Measurements from ENCODE around the gene SRPRA.

Gene SRPRA

DNA sequence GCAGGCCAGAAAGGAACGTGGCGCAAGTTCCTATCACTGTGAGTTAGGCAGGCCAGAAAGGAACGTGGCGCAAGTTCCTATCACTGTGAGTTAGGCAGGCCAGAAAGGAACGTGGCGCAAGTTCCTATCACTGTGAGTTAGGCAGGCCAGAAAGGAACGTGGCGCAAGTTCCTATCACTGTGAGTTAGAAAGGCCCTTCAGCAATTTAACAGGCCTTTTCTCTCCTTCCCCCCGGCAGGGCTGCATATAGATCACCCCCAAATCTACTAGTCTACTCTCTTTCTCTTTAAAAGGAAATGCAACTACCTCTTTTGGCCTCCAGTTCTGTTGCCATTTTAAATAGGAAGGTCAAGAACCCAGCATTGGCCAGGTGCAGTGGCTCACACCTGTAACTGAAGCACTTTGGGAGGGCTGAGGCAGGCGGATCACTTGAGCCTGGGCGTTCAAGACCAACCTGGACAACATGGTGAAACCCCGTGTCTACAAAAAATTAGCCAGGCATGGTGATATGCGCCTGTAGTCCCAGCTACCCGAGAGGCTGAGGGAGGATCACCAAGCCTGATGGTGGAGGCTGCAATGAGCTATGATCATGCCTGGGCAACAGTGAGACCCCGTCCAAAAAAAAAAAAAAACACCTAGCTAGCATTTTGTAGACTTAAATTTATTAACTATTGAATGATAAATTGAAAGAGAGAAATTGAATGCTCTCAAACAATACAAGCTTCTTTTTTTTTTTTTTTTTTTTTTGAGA lies 42.2 kb downstream of the SRPRA start:
- DNase-seq = no peak

DNA sequence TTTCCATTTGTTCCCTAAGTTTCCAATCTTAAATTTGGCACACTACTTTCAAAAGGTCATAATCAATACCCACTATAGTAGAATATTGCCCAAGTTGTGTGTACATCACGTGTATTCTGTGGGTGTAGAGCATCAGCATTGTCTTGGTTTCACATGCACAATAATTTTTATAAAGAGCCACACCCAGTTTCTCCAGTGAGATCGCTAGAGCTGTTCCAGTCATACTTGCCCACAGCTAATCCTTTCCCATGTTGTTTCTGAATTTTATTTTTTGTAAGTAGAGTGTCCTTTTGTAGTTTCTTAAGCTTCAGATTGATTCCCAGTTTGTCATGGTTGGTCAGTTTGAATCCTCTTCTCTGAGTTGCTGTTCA lies 43.4 kb downstream of the SRPRA start:
- DNase-seq = no peak

DNA sequence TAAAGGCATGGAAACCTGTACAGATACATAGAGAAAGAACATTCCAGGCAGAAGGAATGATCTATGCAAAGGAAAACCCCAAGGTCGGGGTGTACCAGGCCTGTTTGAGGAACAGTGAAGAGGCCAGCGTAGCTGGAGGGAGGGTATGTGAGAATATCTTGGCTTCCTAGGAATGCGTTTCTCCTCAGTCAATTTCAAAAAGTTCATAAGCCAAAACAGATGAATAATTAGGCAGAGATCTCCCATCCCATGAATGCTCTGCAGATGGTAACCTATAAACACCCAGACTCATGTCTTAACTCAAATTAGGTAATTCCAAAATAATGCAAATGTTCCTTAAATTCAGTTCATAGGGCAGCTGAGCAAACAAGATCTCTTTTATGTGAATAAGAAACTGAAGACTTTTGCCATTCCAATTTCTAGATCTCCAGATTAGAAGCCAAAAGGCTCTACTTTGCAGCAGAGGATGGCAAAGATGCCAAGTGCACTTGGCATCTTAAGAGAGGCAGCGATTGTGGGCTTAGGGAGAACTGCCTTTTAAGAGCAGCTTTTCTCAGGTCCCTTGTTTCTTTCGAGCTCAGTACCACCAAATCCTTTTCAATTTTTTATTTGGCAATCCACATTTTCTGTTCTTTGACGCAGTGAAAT lies 43.9 kb downstream of the SRPRA start:
- DNase-seq = no peak

DNA sequence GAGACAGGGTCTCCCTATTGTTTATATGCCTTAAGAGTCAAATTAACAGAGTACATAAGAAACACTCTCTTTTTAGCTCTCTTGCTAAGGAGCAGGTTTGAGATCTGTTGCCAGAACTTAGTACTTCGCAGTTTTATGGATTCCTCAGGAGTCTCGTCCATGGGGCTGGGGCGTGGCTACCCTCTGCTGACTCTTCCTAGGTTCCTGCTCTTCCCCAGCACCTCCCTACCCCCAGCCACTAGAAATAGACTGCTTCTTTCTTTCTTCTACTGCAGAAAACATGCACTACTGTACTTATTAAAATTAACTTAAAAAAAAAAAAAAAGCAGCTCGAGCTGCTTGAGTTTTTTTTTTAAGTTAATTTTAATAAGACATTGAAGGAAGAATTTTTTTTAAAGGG lies 49.1 kb downstream of the SRPRA start:
- no peak for DNase-seq

DNA sequence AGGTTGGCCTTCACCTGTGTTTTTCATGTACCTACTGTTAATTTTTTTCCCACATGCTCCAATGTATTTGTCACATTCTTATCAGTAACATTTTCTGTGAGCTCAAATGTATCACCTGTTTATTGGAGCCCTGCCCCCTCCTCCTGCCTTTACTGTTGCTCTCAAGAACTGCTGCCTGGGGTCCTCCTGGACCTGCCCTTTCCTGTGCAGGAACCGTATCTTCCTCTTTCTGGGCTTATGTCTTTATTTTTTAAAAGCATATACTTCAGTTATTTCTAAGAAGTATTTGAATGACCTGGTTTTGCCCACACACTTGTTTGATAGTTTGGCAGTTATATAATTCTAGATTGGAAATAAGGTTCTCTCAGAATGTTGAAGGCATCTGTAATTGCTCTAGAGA lies 51.2 kb downstream of the SRPRA start:
- DNase-seq = no peak

DNA sequence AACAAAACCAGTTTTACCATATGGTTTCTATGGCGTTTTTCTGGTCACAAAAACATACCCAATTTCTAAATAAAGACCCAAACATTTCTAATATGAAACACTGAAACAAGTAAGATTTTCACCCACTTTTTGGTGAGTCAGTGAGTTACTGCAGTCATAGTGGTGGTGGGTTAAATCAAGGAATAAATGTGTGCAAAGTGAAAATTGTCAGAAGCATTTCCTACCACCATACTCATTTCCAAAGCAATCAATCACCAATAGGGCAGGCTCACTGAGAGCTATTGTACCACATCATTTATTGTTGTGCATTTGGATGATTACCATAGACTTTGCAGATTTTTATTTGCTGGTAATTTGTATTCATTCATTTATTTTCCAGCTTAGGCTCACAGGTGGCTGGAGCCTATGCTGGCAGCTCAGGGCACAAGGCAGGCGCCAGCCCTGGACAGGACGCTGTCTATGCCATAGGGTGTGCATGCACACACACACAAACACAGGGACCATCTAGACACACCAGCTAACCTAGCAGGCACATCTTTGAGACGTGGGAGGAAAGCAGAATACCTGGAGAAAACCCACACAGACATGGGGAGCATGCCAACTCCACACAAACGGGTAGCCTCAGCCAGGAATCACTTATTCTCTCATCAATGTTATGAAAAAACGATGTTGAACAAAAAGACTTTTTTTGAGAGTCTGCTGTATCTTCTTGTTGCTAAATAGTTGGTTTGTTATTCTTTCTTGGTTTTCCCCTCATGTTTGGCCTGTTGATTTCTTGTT lies 52.0 kb downstream of the SRPRA start:
- DNase-seq = no peak

DNA sequence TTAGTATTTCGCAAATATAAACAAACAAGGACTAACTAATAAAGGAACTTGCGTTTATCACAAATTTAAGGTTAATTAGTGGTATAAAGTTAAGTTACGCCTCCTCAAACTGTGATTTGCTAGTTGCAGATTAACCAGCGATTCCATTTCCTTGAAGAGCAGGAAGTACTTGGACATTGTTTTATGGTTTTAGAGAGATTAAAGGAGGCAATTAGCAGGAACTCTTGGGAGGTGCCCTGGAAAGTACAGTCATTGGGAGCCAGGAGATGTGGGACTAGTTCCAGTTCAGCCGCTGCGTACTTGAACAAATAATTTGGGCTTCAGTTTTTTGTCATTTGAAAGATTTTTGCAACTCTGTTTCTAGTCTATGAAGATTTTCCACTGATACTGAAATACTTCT lies 53.9 kb downstream of the SRPRA start:
- no peak for DNase-seq

DNA sequence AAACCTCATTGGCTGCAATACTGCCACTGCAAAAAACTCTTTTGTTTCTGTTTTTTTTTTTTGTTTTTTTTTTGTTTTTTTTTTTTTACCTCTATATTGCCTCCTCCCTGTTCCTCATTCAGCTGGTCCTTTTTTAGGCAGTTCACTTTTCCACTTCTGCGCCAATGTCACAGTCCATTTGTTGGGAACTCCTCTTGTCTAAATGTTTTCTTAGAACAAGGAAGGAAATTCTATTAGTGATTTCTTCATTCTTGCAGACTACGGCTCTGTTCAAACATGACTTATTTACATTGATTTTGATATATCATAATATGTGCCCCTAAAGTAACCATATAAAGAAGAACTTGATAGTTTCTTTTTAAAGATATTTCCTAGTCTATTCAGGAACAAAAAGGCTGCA lies 54.3 kb downstream of the SRPRA start:
- DNase-seq = no peak

Measured in activated effector memory CD4-positive, alpha-beta T cell treated with anti-CD3 and anti-CD28 coated beads, Interleukin-2, amount 50 U/mL, for 16 hours (primary cell).